Activated CD4-positive, alpha-beta T cell treated with anti-CD3 and anti-CD28 coated beads, Interleukin-2, amount 50 U/mL, for 1 hour (primary cell): Measurements from ENCODE around the gene TMEFF1.

Experiments
- DNase-seq: peaks from one replicate; pipeline ENCODE4 v3.0.0-alpha.2; 2020

The TMEFF1 gene

GRCh38 chr9:100626949-100627348, 154.0 kb downstream of the TMEFF1 start:
- DNase-seq = no peak
